Naive B cell (primary cell): Measurements from ENCODE around the gene PRRG3. TPM values are rescaled to one million over a fixed set of nuclear protein-coding genes. Genes with fewer than 3 reads are reported as not detected.

ENCODE experiments used
- polyA plus RNA-seq, 6 donors: library from polyadenylated mRNA; unstranded; fragments of 300-500 nt; fragmentation: Illumina TruSeq; gene quantifications; one replicate each; pipeline ENCODE4 v1.2.3, GENCODE V29; 2021; ENCODE audit warnings: low read depth in 6 of 6

PRRG3 gene
- polyA plus RNA-seq, 6 donors from 2014 or later = not detected

Other genes starting within 250 kb of the PRRG3 start
- not detected for gene PASD1, start 131.8 kb upstream of the PRRG3 start, polyA plus RNA-seq
- gene FATE1, start 20.6 kb downstream of the PRRG3 start, polyA plus RNA-seq = not detected
- not detected for gene CNGA2, start 39.3 kb downstream of the PRRG3 start, polyA plus RNA-seq
- gene MAGEA4, start 217.4 kb downstream of the PRRG3 start, polyA plus RNA-seq = not detected